Suppressor macrophage treated with lipopolysaccharide for 1 hour (primary cell): ENCODE measurements around the gene GLT6D1.
"Not testable (repeated sequence)": the region's sequence is repeated elsewhere in the genome, so short reads cannot be mapped to it uniquely, and the experiment has no call there.

ENCODE experiments used
- DNase-seq, 3 donors: peaks; one replicate each; pipeline ENCODE4 v3.0.0-alpha.2; 2020 to 2022

Gene GLT6D1, protein sequence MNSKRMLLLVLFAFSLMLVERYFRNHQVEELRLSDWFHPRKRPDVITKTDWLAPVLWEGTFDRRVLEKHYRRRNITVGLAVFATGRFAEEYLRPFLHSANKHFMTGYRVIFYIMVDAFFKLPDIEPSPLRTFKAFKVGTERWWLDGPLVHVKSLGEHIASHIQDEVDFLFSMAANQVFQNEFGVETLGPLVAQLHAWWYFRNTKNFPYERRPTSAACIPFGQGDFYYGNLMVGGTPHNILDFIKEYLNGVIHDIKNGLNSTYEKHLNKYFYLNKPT

DNA sequence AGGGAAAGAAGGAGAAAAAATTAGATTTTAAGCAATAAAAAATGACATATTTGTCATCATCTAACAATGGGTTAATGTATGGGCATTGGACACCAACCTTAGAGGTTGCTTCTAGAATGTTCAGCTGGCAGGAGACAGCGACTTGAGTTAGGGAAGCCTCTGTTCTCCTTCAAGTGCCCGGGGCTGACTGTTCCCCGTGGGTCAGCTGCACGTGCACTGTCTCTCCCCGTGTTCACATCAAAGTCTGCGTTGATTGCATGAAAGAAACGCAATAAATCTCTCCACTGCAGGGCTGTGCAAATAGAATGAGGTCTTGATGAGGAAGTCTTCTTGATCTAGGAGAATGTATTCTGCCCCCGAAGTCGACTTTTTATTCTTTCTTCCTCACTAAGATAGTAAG, at the start of gene GLT6D1:
Gene GLT6D1 (minus strand): TSS at position 345 of the 400 bp plus-strand sequence. CDS start 353 bp downstream, outside the sequence.
- DNase-seq, result no peak

DNA sequence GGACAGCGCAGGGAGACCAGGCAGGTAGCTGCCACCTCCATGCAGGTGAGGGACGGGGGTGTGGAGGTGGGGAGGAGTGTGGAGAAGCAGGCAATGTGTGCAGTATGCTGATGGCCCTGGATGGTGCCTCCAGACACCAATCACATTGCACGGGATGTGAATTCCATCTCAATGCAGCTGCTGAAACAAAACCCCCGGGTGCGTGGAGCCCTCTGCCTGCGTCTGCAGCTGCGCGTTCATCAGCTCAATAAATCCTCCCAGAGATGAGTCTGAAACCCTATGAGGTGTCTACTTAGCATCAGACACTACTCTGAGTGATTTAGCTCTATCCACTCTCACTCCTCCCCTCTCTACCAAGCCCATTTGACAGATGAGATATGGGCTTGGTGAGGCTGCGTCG, 49.7 kb upstream of the GLT6D1 start:
- DNase-seq, result no peak

DNA sequence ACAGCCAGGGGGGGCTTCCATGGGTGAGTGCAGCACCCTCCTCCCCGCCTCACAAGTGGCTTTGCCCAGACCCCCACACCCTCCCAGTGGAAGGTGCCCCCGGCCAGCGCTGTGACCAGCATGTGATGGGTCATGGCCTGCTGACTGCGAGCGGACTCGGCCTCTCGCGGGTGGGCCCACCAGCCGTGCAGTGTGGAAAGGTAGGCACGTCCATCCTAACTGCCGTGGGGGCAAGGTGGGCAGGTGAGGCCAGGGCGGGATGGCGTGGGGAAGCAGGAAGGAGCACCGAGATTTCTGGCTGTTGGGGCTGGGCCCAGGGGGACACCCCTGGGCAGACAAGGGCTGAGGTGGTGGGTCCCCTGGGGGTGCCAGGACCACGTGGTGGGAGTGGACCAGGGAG, 47.9 kb upstream of the GLT6D1 start:
- no peak for DNase-seq

DNA sequence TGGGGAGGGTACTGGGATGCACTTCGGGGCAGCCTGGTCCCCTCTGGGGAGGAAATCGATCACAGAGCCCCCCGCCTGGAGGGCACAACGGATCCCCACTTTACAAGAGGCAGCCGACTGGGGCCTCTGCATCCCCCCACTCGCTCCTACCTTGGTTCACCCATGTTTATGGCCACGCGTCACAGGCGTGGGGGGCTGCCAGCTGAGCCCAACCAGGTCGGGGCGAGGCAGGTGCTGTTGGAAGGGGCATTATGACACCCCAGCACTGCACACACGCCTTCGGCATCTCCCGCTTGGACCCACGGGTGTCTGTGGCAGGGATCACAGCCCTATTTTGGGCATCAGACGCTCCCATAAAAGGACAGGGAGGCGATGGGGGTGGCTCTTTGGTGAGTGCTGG, 45.4 kb upstream of the GLT6D1 start:
- DNase-seq, result no peak

DNA sequence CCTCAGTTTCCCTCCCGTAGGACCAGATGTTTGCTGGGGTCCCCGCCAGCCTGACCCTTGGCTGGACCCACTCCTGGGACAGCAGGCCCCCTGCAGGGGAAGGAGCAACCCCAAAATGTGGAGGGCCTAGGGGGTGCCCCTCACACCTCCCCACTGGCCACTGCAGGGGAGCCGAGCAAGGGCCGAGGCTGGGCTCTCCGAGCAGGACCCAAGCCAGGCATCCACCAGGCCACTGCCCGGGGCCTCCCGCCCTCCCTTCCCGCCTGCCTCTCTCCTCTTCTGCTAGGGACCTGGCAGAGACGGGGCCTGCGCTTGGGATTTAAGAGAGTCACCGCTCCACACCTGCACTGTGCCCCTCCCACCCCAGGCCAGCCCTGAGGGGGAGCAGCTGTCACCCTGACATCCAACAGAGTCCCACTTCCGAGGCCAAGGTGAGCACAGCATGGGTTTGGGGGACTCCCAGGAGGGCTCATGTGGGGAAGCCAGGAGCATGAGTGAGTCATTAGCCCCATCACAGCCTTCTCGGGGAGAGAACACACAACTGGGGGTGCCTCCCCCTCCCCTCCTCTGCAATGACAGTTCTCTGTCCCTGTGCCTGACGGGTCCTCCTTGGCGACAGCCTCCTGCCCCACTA, 44.2 kb upstream of the GLT6D1 start:
- no peak for DNase-seq

DNA sequence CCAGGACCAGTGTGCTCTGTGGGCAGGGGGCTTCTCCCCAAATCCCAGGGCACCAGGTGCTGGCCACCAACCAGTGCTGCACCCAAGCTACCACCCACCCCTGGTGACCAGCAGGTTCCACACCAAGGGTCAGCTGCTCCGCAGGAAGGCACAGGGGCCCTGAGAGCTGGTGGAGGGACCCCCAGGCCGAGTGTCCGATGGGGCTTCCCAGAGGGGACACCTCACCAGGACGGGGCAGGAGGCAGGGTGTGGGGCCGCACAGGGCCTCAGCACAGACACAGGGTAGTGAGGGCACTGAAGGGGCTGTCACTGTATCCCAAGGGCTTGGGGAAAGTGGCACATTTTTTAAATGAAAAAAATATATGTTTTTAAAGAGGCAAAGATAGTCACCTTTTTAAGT, 41.8 kb upstream of the GLT6D1 start:
- DNase-seq, result no peak

DNA sequence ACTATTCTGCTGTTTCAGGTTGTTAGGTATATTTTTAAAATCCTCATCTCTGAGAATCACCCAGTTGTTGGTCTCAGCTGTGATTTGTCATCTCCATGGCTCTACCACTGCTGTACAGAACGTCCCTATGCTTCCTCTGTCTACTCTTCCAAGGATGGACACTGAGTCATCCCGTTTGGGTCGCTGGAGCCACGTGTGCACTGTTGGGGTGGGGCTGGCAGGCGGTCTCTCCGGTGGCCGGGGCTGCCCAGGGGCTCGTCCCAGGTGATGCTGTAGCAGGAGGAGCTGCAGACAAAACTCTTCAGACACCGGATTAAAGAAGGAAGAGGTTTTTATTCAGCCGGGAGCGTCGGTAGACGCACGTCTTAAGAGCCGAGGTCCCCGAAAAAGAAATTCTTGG, 40.7 kb upstream of the GLT6D1 start:
- DNase-seq, result no peak

DNA sequence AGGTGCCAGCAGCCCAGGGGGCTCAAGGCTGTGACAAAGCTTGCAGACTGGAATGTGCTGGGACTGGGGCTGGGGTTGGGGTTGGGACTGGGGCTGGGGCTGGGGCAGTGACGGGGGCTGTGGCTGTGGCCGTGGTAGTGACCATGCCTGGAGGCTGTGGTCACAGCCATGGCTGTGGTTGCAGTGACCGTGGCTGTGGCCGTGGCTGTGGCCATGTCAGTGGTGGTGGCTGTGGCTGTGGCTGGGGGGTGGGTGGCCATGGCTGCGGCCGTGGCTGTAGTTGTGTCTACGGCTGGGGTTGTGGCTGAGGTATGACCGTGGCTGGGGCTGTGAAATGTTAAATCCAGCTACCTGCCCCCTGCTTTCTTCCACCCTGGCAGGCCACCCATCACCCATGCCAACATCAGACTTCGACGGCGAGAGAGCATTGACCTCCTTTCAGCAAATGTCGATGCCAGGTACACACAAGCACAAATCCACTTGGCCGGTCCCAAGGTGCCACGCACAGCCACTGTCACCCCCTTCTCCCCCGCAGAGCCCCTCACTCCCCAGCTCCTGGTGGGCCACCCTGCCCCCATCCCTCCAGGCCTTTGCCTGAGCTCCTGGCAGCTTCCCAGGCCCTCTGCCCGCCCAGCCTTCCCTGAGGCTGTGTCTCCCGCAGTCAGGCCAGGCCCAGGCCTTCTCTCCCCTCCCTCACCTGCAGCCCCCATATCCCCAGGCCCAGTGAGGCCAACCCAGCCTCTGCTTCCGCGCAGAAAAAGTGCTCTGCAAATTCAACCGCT, 39.1 kb upstream of the GLT6D1 start:
- no peak for DNase-seq

DNA sequence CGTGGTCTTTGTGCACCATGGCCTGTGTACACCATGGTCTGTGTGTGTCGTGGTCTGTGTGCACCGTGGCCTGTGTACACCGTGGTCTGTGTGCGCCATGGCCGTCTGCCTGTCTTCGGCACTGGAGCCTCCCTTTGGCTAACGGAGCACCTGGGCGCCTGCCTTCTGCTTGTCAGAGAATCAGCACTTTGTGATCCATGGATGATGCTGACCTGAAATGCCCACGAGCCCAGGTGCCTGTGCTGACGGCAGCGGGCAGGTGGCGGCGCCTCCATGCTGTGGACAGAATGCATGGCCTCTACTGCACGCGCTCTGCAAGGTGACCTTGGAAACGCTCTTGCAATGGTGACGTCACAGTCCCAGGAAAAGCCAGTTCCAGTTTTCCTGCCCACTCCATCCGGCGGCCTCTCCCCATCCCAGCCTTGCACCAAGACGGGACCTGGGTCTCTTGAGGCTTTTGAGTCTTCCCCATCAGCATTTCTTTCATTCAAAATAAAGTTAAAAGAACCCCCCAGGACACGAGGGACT, 38.4 kb upstream of the GLT6D1 start:
- no peak for DNase-seq

DNA sequence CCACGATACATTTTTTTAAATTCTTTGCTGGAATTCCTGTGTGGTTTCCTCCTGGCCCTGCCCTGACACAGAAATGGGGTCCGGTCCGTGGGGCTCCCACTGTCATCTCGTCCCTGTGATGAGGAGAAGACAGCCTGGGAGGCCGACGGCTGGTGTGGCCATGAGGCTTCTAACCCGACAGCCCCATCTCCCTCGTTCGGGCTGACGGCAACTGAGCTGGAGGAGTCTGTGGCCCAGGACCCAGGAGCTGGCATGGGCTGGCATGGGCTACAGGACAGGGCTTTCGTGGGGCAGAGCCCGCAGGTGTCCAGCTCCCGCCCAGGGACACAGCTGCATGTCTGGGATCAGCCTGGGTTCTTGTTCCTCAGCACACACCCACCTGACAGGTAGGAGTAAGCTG, 37.6 kb upstream of the GLT6D1 start:
- no peak for DNase-seq

DNA sequence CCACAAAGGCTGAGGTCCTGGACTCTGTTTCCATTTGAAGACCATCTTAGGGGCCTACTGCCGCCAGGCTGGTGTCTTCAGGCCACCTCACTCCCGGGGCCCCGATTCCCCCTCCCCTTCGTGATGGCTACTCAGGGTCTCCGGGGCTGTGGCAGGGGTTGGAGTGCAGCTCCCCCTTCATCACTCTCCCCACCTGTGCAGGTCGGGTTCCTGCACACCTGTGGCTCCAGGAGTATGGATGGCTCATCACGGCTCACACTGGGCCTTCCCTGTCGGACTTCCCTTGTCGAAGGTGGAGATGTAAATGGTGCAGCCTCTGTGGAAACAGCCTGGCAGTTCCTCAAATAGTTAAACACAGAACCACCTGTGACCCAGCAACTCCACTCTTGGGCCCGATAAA, 35.6 kb upstream of the GLT6D1 start:
- no peak for DNase-seq

DNA sequence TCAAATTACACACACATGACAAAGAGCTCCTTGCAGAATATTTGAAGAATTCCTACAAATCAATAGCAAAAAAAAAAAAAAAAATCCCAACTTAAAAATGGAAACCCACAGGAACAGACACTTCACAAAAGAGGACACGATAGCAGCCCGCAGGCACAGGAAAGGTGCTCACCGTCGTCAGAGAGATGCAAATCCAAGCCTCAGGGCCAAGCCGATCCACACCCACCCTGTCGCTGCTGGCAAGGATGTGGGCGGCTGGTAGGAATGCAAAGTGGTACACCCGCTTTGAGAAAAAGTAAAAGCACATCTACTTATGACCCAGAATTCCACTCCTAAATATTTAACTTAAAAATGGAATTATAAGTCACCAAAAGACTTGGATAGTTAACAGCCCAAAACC, 34.6 kb upstream of the GLT6D1 start:
- DNase-seq, result no peak

DNA sequence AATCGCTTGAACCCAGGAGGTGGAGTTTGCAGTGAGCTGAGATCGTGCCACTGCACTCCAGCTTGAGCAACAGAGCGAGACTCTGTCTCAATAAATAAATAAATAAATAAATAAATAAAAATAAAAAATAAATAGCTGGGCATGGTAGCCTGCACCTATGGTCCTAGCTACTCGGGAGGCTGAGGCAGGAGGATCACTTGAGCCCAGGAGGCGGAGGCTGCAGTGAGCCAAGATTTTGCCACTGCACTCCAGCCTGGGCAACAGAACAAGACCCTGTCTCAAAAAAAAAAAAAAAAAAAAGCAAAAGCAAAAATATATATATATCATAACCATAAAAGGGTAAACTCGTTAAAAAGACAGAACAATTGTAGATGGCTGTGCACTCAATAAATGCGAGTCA, 33.4 kb upstream of the GLT6D1 start:
- DNase-seq, result not testable (repeated sequence)

DNA sequence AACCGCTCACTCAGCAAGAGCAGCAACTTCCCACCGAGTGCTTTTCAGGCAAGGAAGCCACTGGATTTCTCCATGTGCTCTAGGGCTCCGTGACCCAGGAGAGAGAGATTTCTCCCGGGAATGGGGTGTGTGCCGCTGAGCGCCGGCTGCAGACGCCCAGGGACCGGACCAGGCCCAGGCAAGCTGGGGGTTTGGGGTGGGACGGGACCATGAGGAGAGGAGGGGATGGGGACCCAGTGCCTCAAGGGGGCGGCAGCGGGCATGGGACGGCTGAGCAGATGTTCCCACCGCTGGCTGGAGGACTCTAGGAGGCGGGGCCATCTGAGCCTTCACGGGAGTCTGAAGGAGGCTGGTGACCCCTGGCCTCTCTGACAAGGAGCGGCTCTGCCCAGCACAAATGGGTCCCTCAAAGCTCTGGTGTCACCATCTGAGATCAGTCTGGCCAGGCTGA, 32.3 kb upstream of the GLT6D1 start:
- DNase-seq, result no peak

DNA sequence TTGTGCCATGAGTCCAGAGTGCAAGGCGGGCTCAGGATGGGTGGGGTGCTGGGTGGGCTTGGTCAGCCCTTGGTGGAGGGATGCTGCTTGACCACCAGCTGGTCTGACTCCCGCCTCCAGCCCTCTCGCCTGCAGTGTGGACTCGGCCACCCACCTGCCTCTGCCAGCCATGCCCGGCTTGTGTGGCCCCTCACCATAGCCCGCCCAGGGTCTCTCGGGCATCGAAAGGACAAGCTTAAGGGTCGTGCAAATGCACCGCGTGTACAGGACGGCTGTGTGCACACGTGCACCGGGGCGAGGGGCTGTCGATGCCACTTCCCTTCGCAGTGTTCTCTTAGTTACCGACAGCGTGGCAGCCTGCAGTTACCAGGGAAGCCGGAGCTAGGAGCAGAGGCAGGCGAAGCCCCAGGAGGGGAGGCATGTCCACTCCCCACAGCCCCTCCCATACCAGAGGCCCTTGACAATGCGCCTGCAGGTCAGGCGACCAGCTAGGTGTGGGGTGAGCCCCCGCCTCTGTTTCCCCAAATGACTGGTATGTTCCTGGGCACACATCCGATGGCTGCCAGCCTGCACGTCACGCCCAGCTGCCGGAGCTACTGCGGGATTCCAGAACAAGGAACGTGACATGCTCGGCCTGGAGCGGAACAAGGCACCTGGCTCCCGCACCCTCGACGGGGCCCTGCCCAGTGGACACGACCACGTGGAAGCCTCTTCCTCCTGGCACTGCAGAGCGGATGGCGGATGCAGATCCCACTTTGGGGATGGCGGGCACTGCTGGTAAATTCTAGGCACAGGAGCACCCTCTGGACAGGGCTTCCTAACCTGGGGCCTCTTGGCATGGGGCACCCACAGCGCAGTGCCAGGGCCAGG, 31.6 kb upstream of the GLT6D1 start:
- DNase-seq, result no peak

DNA sequence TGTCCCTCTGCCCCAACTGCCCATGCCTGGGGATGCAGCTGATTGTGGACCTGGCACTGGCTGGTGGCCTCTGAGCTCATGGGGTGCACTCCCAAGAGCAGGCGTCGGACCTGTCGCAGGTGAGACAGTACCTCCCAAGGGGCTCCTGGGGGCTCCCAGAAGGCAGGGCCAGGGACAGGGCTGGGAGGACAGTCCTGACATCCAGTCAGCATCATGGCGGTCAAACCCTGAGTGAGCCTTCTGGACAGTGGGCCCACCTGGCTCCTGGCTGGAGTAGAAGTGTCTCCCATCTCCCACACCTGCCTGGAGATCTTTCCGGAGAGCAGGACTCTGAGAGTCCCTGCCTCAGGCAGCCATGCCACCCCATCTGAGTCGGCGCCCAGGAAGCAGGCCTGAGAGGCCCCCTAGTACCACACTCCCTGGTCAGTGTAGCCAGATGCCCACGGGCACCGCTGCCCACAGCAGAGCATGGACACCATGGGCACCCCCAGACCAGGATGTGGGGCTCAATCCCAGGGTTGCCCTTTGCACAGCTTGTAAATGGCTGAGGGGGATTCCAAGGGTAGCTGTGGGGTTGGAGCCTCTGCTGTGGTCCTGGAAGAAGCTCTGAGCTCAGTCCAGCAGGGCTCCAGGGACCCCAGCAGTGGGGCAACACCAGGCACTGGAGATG, 30.4 kb upstream of the GLT6D1 start:
- no peak for DNase-seq

DNA sequence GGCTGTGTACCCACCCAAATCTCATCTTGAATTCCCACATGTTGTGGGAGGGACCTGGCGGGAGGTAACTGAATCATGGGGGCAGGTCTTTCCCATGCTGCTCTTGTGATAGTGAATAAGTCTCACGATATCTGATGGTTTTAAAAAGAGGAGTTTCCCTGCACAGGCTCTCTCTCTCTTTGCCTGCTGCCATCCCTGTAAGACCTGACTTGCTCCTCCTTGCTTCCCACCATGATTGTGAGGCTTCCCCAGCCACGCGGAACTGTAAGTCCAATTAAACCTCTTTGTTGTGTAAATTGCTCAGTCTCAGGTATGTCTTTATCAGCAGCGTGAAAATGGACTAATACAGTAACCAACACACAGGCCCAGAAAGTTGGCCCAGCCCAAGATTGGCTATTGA, 29.7 kb upstream of the GLT6D1 start:
- DNase-seq, result not testable (repeated sequence)

DNA sequence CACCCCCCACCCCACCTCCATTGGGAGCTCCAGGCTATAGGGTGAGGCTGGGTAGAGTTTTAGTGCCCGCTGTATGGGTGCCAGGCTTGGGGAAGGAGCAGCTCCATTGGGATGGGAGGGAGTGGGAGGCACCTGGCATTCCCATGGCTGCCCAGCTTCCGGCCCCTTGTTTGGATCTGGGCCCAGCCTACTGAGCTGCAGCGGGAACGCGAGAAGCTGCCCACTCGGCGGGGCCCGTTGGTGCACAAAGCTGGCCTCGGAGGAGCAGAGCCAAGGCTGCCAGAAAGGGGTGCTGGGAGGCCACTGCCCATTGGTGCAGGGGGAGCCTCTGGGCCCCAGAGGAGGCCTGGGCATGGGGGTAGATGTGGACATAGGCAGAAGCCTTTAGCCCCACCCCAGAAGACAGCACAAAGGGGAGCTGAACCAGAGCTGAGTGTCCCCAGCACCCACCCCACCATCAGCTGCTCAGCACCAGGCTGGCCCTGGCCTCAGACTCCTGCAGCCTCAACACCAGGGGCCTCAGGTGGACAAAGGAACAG, 28.2 kb upstream of the GLT6D1 start:
- no peak for DNase-seq

DNA sequence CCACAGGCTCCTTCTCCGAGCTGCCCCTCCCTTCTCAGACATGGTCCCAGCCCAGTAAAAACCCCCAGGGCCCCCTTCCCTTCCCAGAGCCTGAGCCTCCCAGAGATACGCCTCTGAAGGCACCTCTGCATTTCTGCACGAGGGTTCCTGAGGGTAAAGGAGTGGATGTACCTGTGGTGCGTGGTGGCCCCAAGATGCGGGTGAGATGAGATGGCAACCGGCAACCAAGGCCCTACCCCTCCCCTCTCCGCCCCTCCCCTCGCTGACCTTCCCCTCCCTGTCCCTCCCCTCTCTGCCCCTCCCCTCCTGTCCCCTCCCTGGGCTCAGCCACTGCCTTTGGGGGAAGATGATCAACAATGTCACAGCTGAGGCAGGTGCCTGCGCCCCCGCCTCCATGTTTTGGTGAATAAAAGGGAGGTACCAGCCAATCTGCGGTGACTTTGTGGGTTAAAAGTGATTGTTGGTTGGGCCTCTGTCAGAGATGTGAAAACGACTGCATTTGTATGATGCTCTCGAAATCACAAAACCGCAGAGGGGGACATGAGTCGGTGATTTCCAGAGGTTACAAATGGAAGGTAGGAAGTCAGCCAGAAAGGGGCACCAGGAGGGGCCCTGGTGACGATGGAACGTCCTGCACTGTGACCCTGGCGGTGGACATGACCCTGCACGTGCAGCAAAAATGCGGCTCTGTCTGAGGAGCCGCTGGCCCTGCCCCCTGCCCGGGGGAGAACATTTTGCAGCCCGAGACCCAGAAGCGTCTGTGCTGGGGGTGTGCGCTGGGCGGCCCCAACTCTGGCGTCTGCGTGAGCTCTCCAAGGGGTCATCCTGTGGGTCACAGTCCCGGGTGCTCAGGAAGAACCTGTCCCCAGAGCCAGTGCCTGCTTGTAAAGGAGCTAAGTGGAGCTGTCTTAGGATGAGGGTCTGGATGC, 27.5 kb upstream of the GLT6D1 start:
- DNase-seq, result no peak

DNA sequence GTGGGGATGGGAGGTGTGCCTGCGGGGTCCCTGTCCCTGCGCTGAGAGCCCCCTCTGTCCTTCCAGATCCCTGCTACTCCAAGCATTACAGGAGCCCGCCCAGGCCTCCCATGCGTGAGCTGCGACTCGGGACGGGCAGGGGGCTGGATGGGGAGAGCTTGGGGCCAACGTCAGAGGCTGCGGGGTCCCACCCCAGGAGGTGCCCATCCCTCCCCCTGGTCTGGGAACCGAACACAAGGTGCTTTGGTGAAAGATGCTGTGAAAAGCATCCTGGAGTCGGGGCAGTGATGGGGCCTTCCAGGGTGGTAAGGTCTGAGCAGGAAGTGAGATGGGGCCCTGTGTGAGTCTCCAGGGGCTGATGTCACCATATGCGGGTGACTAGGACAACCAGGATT, 26.5 kb upstream of the GLT6D1 start:
- DNase-seq, result no peak
